ENCODE results near the gene F13B. TPM values are rescaled to one million over a fixed set of nuclear protein-coding genes. Genes with fewer than 3 reads are reported as not detected.

Gene F13B
- total RNA-seq, 1 donor from 2014 or later: 0.48 TPM

GRCh38 chr1:197067457-197067818 lies 378 bp upstream of the F13B start:
- H3K9me3 Mint-ChIP-seq: peaks cover 5% of the 10 kb centered on the region
- no peak overlapping the region for H3K4me3 Mint-ChIP-seq
- no peaks in the 10 kb centered on the region for H3K4me1 Mint-ChIP-seq (ENCODE audit: unreplicated experiment)
- no peaks in the 10 kb centered on the region for H3K36me3 Mint-ChIP-seq
- TF ChIP-seq CTCF (conservative IDR thresholded peaks at IDR 0.05): no peak
- no peak for DNase-seq (ENCODE audit: extremely low spot score, unreplicated experiment)
- no peaks in the 10 kb centered on the region for H3K27me3 Mint-ChIP-seq
- no peak overlapping the region for H3K27ac Mint-ChIP-seq

DNA sequence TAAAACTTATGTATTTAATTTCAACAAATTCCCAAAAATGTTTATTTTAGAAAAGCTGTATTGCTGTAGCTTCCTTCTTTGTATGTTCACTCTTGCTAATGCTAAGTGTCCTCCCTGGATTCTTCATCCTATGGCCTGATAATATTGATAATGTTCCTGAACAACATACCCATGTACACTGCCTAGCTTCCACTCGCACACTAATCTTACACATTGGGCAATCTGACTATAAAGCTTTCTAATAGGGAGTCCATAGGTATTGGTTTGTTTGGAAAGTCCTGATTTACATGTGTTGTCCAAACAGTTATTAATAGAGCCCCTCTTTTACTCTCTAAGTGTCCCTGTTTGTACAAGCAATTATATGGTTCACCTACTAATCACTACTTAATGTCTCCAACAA lies 783 bp downstream of the F13B start:
- no peak for DNase-seq (ENCODE audit: extremely low spot score, unreplicated experiment)
- Mint-ChIP-seq H3K27ac (no peak overlapping the region), H3K9me3 (peaks cover 5% of the 10 kb centered on the region), H3K4me3 (no peak overlapping the region), H3K4me1 (ENCODE audit: unreplicated experiment) (no peaks in the 10 kb centered on the region), H3K36me3 (no peaks in the 10 kb centered on the region), H3K27me3 (no peaks in the 10 kb centered on the region)
- TF ChIP-seq CTCF (conservative IDR thresholded peaks at IDR 0.05): no peak

DNA sequence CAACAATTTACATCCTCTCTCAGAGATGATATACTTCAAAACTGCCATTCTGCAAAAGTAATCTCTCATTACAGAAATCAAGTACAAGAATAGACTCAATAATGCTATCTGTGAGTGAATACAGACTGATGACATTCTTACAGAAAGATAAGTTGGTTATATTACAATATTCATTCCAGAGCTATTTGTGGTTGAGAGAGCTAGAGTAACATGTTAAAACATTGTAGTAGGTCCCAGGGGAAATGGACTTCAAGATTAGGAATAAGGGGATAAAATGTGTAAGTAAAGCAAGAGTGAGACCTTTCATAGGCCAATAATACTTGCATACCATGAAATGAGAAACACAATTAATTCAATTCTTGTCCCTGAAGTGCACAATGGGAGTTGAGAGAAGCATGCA lies 1.5 kb downstream of the F13B start:
- Mint-ChIP-seq H3K27me3 (no peaks in the 10 kb centered on the region), H3K4me1 (ENCODE audit: unreplicated experiment) (no peaks in the 10 kb centered on the region), H3K36me3 (no peaks in the 10 kb centered on the region), H3K27ac (no peak overlapping the region), H3K4me3 (no peak overlapping the region), H3K9me3 (peaks cover 5% of the 10 kb centered on the region)
- TF ChIP-seq CTCF (conservative IDR thresholded peaks at IDR 0.05): no peak
- DNase-seq (ENCODE audit: extremely low spot score, unreplicated experiment): no peak

- DNase-seq (ENCODE audit: extremely low spot score, unreplicated experiment): no peak
- H3K4me3 Mint-ChIP-seq: no peak overlapping the region
- no peak for TF ChIP-seq CTCF (conservative IDR thresholded peaks at IDR 0.05)
- H3K4me1 Mint-ChIP-seq (ENCODE audit: unreplicated experiment): no peaks in the 10 kb centered on the region
- H3K36me3 Mint-ChIP-seq: no peaks in the 10 kb centered on the region
- no peak overlapping the region for H3K27ac Mint-ChIP-seq
- no peaks in the 10 kb centered on the region for H3K9me3 Mint-ChIP-seq
- no peaks in the 10 kb centered on the region for H3K27me3 Mint-ChIP-seq
Observed at GRCh38 chr1:197063212-197063611, 3.8 kb downstream of the F13B start.

DNA sequence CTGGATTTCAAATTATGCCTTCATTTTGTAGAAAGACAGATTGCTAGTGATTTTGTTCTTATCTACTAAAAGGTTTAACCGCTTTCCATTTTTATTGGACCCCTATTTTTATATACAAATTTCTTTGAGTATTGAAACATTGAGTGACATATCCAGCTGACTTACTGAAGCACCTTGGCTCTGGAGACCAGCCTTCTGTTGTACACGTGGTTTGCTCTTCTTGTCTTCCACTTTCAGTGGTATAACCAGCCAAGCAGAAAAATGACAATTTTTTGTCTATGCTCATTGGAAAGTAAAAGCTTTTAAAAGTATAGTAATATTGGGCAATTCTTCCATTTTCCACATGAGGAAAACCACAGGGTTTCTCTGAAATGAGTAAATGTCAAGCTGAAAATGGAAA lies 4.4 kb downstream of the F13B start:
- no peak for DNase-seq (ENCODE audit: extremely low spot score, unreplicated experiment)
- Mint-ChIP-seq H3K4me1 (ENCODE audit: unreplicated experiment) (no peaks in the 10 kb centered on the region), H3K27me3 (no peaks in the 10 kb centered on the region), H3K4me3 (no peak overlapping the region), H3K9me3 (no peaks in the 10 kb centered on the region), H3K27ac (no peak overlapping the region), H3K36me3 (no peaks in the 10 kb centered on the region)
- TF ChIP-seq CTCF (conservative IDR thresholded peaks at IDR 0.05): no peak

DNA sequence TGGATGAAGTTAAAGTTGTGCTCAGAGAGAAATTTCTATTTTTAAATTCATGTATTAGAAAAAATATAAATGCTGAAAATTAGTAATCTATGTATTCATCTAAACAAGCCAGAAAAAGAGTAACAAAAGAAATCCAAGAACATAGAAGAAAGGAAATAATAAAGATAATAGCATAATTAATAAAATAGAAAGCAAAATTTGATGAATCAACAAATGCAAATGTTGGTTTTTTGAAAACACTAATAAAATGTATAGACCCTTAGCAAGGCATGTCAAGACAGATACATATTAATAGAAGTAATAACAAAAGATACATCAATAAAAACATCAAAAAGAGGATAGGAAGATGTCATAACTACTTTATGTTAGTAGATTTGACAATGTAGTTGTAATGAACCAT lies 18.0 kb downstream of the F13B start:
- no peak for DNase-seq (ENCODE audit: extremely low spot score, unreplicated experiment)
- H3K36me3 Mint-ChIP-seq: no peaks in the 10 kb centered on the region
- H3K4me3 Mint-ChIP-seq: no peak overlapping the region
- no peak for TF ChIP-seq CTCF (conservative IDR thresholded peaks at IDR 0.05)
- H3K9me3 Mint-ChIP-seq: no peaks in the 10 kb centered on the region
- no peak overlapping the region for H3K27ac Mint-ChIP-seq
- no peaks in the 10 kb centered on the region for H3K4me1 Mint-ChIP-seq (ENCODE audit: unreplicated experiment)
- peaks cover 4% of the 10 kb centered on the region for H3K27me3 Mint-ChIP-seq

All from type B pancreatic cell (in vitro differentiated cells).